Measurements from ENCODE around the gene COPS6.

DNA sequence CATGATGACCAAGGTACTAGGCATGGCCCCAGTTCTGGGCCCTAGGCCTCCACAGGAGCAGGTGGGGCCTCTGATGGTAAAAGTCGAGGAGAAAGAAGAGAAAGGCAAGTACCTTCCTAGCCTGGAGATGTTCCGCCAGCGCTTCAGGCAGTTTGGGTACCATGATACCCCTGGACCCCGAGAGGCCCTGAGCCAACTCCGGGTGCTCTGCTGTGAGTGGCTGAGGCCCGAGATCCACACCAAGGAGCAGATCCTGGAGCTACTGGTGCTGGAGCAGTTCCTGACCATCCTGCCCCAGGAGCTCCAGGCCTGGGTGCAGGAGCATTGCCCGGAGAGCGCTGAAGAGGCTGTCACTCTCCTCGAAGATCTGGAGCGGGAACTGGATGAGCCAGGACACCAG is 31.8 kb upstream of the COPS6 start:
- no peak for TF ChIP-seq EZH2 (IDR thresholded peaks at IDR 0.05)
- TF ChIP-seq, protein P1, sequence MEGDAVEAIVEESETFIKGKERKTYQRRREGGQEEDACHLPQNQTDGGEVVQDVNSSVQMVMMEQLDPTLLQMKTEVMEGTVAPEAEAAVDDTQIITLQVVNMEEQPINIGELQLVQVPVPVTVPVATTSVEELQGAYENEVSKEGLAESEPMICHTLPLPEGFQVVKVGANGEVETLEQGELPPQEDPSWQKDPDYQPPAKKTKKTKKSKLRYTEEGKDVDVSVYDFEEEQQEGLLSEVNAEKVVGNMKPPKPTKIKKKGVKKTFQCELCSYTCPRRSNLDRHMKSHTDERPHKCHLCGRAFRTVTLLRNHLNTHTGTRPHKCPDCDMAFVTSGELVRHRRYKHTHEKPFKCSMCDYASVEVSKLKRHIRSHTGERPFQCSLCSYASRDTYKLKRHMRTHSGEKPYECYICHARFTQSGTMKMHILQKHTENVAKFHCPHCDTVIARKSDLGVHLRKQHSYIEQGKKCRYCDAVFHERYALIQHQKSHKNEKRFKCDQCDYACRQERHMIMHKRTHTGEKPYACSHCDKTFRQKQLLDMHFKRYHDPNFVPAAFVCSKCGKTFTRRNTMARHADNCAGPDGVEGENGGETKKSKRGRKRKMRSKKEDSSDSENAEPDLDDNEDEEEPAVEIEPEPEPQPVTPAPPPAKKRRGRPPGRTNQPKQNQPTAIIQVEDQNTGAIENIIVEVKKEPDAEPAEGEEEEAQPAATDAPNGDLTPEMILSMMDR (IDR thresholded peaks at IDR 0.05): no peak

Data from neural progenitor cell (in vitro differentiated cells).